H9 (cell line): ENCODE data around the gene ZNF117. TPM values are rescaled to one million over a fixed set of nuclear protein-coding genes. Genes with fewer than 3 reads are reported as not detected.

Experiments
- DNase-seq: peaks from one replicate; pipeline ENCODE4 v3.0.0-alpha.2; 2017
- H2AFZ ChIP-seq: one replicate; pipeline ENCODE4 v1.6.1; 2013; ENCODE audit warnings: mild to moderate bottlenecking, low read length, control low read depth, moderate library complexity
- H2AK5ac ChIP-seq: 2 replicates; pipeline ENCODE4 v1.6.1; 2013; ENCODE audit warnings: low read length, control low read depth, mixed read lengths; ENCODE audit not compliant: insufficient read length
- H2BK120ac ChIP-seq: one replicate; pipeline ENCODE4 v1.6.1; 2013; ENCODE audit warnings: low read depth, mild to moderate bottlenecking, low read length, control low read depth, inconsistent platforms; ENCODE audit not compliant: poor library complexity, severe bottlenecking
- H2BK12ac ChIP-seq: 2 replicates; pipeline ENCODE4 v1.6.1; 2013; ENCODE audit warnings: low read length, control low read depth, mixed read lengths, low read depth; ENCODE audit not compliant: insufficient read length
- H2BK15ac ChIP-seq: 2 replicates; pipeline ENCODE4 v1.6.1; 2013; ENCODE audit warnings: low read depth, low read length, control low read depth
- H2BK20ac ChIP-seq: one replicate; pipeline ENCODE4 v1.6.1; 2013; ENCODE audit warnings: low read depth, mild to moderate bottlenecking, low read length, control low read depth, inconsistent platforms; ENCODE audit not compliant: poor library complexity, severe bottlenecking
- H2BK5ac ChIP-seq: 2 replicates; pipeline ENCODE4 v1.6.1; 2013; ENCODE audit warnings: low read length, control low read depth, mixed read lengths; ENCODE audit not compliant: insufficient read length
- H3K14ac ChIP-seq: 2 replicates; pipeline ENCODE4 v1.6.1; 2013; ENCODE audit warnings: low read length, control low read depth; ENCODE audit not compliant: insufficient read depth
- H3K18ac ChIP-seq: 2 replicates; pipeline ENCODE4 v1.6.1; 2013; ENCODE audit warnings: low read depth, mild to moderate bottlenecking, mixed read lengths, low read length, control low read depth; ENCODE audit not compliant: insufficient read length
- H3K23ac ChIP-seq: 2 replicates; pipeline ENCODE4 v1.6.1; 2013; ENCODE audit warnings: low read length, control low read depth, mixed read lengths, low read depth; ENCODE audit not compliant: insufficient read length
- H3K23me2 ChIP-seq: 2 replicates; pipeline ENCODE4 v1.6.1; 2013; ENCODE audit warnings: low read depth, mild to moderate bottlenecking, mixed read lengths, low read length, control low read depth; ENCODE audit not compliant: insufficient read length, poor library complexity, severe bottlenecking
- H3K27ac ChIP-seq: 2 replicates; pipeline ENCODE4 v1.5.1; 2013; ENCODE audit warnings: low read length, control low read depth, mixed read lengths, low read depth; ENCODE audit not compliant: insufficient read length
- H3K27me3 ChIP-seq: 2 replicates; pipeline ENCODE4 v1.6.1; 2013; ENCODE audit warnings: low read length, control low read depth, inconsistent platforms; ENCODE audit not compliant: insufficient read depth
- H3K4ac ChIP-seq: 2 replicates; pipeline ENCODE4 v1.6.1; 2013; ENCODE audit warnings: low read depth, mild to moderate bottlenecking, control low read depth, inconsistent platforms, low read length, moderate library complexity
- H3K4me1 ChIP-seq: 2 replicates; pipeline ENCODE4 v1.6.1; 2013; ENCODE audit warnings: low read length, control low read depth, inconsistent platforms; ENCODE audit not compliant: insufficient read depth
- H3K4me2 ChIP-seq: 2 replicates; pipeline ENCODE4 v1.6.1; 2013; ENCODE audit warnings: low read length, control low read depth, mixed read lengths; ENCODE audit not compliant: insufficient read length, insufficient read depth
- H3K56ac ChIP-seq: 2 replicates; pipeline ENCODE4 v1.6.1; 2013; ENCODE audit warnings: low read depth, mild to moderate bottlenecking, mixed read lengths, low read length, control low read depth; ENCODE audit not compliant: insufficient read length
- H3K79me1 ChIP-seq: 2 replicates; pipeline ENCODE4 v1.6.1; 2013; ENCODE audit warnings: low read depth, mild to moderate bottlenecking, moderate library complexity, low read length, control low read depth, inconsistent platforms; ENCODE audit not compliant: insufficient read depth, poor library complexity, severe bottlenecking
- H3K79me2 ChIP-seq: 2 replicates; pipeline ENCODE4 v1.6.1; 2013; ENCODE audit warnings: low read length, control low read depth, inconsistent platforms; ENCODE audit not compliant: insufficient read depth
- H3K9ac ChIP-seq: 2 replicates; pipeline ENCODE4 v1.6.1; 2013; ENCODE audit warnings: low read length, control low read depth, mixed read lengths; ENCODE audit not compliant: insufficient read length; ENCODE audit errors: extremely low read depth
- H3K9me3 ChIP-seq: one replicate; pipeline ENCODE4 v1.6.1; 2013; ENCODE audit warnings: low read depth, low read length, inconsistent platforms; ENCODE audit not compliant: control insufficient read depth
- H3T11ph ChIP-seq: one replicate; pipeline ENCODE4 v1.6.1; 2013; ENCODE audit warnings: mild to moderate bottlenecking, low read length, control low read depth, inconsistent platforms
- H4K20me1 ChIP-seq: one replicate; pipeline ENCODE4 v1.6.1; 2013; ENCODE audit not compliant: control insufficient read depth, insufficient read length, insufficient read depth
- H4K5ac ChIP-seq: 2 replicates; pipeline ENCODE4 v1.6.1; 2013; ENCODE audit warnings: low read depth, mild to moderate bottlenecking, mixed read lengths, low read length, control low read depth; ENCODE audit not compliant: insufficient read length
- H4K8ac ChIP-seq: replicated peaks from 2 replicates; pipeline ENCODE4 v1.6.1; 2013; ENCODE audit warnings: low read length, control low read depth, mixed read lengths, low read depth; ENCODE audit not compliant: insufficient read length
- H4K91ac ChIP-seq: 2 replicates; pipeline ENCODE4 v1.6.1; 2013; ENCODE audit warnings: low read depth, mild to moderate bottlenecking, moderate library complexity, mixed read lengths, low read length, control low read depth; ENCODE audit not compliant: insufficient read length
- H3K27ac Mint-ChIP-seq, 3 experiments: 2 replicates in 2 of 3; 3 replicates in 1 of 3; pipeline ENCODE4 v1.8.0; 2020 to 2021; ENCODE audit warnings: mixed read lengths in 3 of 3, mild to moderate bottlenecking in 1 of 3, moderate library complexity in 1 of 3
- H3K27me3 Mint-ChIP-seq: 2 replicates; pipeline ENCODE4 v1.8.0; 2021; ENCODE audit warnings: low read depth, mild to moderate bottlenecking, moderate library complexity, mixed read lengths
- H3K36me3 Mint-ChIP-seq, 3 experiments: 2 replicates in 2 of 3; 3 replicates in 1 of 3; pipeline ENCODE4 v1.8.0; 2020 to 2021; ENCODE audit warnings: low read depth in 3 of 3, mixed read lengths in 3 of 3; ENCODE audit not compliant: insufficient read depth in 1 of 3
- H3K4me1 Mint-ChIP-seq, 2 experiments: 2 replicates each; pipeline ENCODE4 v1.8.0; 2020; ENCODE audit warnings: mixed read lengths in 2 of 2
- H3K4me3 Mint-ChIP-seq, 2 experiments: 2 replicates in 1 of 2; 3 replicates in 1 of 2; pipeline ENCODE4 v1.8.0; 2020 to 2021; ENCODE audit warnings: mild to moderate bottlenecking in 2 of 2, mixed read lengths in 2 of 2, moderate library complexity in 1 of 2
- H3K9me3 Mint-ChIP-seq, 2 experiments: 2 replicates in 1 of 2; 3 replicates in 1 of 2; pipeline ENCODE4 v1.8.0; 2020; ENCODE audit warnings: mild to moderate bottlenecking in 2 of 2, mixed read lengths in 2 of 2, moderate library complexity in 1 of 2
- WGBS: extraction: QIAGEN DNeasy Blood & Tissue Kit; methylation state at CpG from one replicate; pipeline ENCODE4 v1.1.7; 2013; ENCODE audit warnings: missing lambda C conversion rate, low lambda C conversion rate, mixed read lengths; ENCODE audit not compliant: insufficient read length; ENCODE audit errors: extremely low coverage; 5-methylcytosine and 5-hydroxymethylcytosine counted together
- total RNA-seq: library from RNA; stranded (reverse); gene quantifications from 2 replicates; pipeline ENCODE4 v1.2.1, GENCODE V29; 2021
- TF ChIP-seq, protein P1 (sequence below): fragments of 200-600 bp; sonication (generic); conservative IDR thresholded peaks from 3 replicates; pipeline ENCODE4 v1.8.0; 2021; ENCODE audit warnings: antibody characterized with exemption, mild to moderate bottlenecking

ZNF117 gene
- total RNA-seq, 1 experiment from 2014 or later: 13.6 TPM

DNA sequence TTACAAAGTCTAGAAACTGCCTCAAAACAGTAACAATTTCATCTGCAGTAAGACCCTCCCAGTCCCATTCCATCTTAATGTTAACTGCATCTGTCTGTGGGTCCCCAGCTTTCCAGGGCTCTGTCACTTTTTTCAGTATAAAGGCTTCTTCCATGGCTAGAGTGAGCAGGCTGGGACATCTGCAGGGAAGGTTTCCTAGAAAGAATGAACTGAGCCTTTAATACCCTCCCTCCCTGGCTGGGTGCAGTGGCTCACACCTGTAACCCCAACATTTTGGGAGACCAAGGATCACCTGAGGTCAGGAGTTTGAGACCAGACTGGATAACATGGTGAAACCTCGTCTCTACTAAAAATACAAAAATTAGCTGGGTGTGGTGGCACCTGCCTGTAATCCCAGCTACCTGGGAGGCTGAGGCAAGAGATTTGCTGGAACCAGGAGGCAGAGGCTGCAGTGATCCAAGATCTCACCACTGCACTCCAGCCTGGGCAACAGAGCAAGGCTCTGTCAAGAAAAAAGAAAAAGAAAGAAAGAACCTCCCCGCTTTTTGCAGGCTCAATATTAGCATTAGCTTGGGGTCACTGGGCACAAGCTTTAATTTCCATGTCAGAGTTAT lies 12.2 kb upstream of the ZNF117 start:
- H3K4me2 ChIP-seq: no peak overlapping the region
- H2BK120ac ChIP-seq: no peak overlapping the region
- Mint-ChIP-seq H3K4me1 (peaks cover 31 to 37% of the 10 kb centered on the region in 2 experiments), H3K4me3 (no peak overlapping the region), H3K36me3 (peaks cover 56 to 66% (median 58%) of the 10 kb centered on the region in 3 experiments), H3K27me3 (no peaks in the 10 kb centered on the region), H3K9me3 (peaks cover 43 to 50% of the 10 kb centered on the region in 2 experiments), H3K27ac (no peak overlapping the region)
- peaks cover 3% of the 10 kb centered on the region for H3K79me1 ChIP-seq
- peaks cover 12% of the 10 kb centered on the region for H3K9me3 ChIP-seq
- no peak overlapping the region for H3K27ac ChIP-seq
- no peak overlapping the region for H2AFZ ChIP-seq
- no peaks in the 10 kb centered on the region for H4K20me1 ChIP-seq
- no peaks in the 10 kb centered on the region for H3K27me3 ChIP-seq
- no peak for DNase-seq
- H2AK5ac ChIP-seq: no peak overlapping the region
- no peak overlapping the region for H3K9ac ChIP-seq
- no peak overlapping the region for H4K5ac ChIP-seq
- H3K4ac ChIP-seq: no peak overlapping the region
- H2BK20ac ChIP-seq: no peak overlapping the region
- H2BK5ac ChIP-seq: no peak overlapping the region
- H3K79me2 ChIP-seq: peaks cover 3% of the 10 kb centered on the region; the same call in 1 of the 2 replicates
- no peak overlapping the region for H2BK15ac ChIP-seq
- no peaks in the 10 kb centered on the region; the same call in 1 of the 2 replicates for H3K4me1 ChIP-seq
- no peak overlapping the region for H2BK12ac ChIP-seq
- H3K14ac ChIP-seq: no peak overlapping the region
- no peaks in the 10 kb centered on the region for H3K23me2 ChIP-seq
- no peak overlapping the region for H3K18ac ChIP-seq
- WGBS: no CpG with 5 or more reads among the region's 2 CpGs
- no peak overlapping the region for H3T11ph ChIP-seq
- no peak overlapping the region for H3K23ac ChIP-seq
- no peak overlapping the region for H4K91ac ChIP-seq
- no peak overlapping the region for H3K56ac ChIP-seq
- no peak overlapping the region for H4K8ac ChIP-seq
- TF ChIP-seq, protein P1, sequence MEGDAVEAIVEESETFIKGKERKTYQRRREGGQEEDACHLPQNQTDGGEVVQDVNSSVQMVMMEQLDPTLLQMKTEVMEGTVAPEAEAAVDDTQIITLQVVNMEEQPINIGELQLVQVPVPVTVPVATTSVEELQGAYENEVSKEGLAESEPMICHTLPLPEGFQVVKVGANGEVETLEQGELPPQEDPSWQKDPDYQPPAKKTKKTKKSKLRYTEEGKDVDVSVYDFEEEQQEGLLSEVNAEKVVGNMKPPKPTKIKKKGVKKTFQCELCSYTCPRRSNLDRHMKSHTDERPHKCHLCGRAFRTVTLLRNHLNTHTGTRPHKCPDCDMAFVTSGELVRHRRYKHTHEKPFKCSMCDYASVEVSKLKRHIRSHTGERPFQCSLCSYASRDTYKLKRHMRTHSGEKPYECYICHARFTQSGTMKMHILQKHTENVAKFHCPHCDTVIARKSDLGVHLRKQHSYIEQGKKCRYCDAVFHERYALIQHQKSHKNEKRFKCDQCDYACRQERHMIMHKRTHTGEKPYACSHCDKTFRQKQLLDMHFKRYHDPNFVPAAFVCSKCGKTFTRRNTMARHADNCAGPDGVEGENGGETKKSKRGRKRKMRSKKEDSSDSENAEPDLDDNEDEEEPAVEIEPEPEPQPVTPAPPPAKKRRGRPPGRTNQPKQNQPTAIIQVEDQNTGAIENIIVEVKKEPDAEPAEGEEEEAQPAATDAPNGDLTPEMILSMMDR: no peak
